Keratinocyte (primary cell): ENCODE measurements around the gene PRKCH. TPM values are rescaled to one million over a fixed set of nuclear protein-coding genes. Genes with fewer than 3 reads are reported as not detected.

ENCODE experiments used
- DNase-seq: peaks from one replicate; pipeline ENCODE4 v3.0.0-alpha.2; 2011; ENCODE audit warnings: low read depth, missing footprints, low spot score
- FAIRE-seq: peaks from 2 replicates; lab custom pipeline; 2011; peaks lifted over from hg19 to GRCh38; lab: Jason Lieb, UNC
- H2AFZ ChIP-seq: 2 replicates; pipeline ENCODE4 v1.6.0; 2012; ENCODE audit warnings: low read length, control low read depth, inconsistent platforms; ENCODE audit not compliant: control insufficient read depth
- H3K27ac ChIP-seq: 2 replicates; pipeline ENCODE4 v1.5.1; 2011; ENCODE audit warnings: low read length; ENCODE audit not compliant: control insufficient read depth, insufficient read depth
- H3K27me3 ChIP-seq: 3 replicates; pipeline ENCODE4 v1.6.0; 2011; ENCODE audit warnings: low read length; ENCODE audit not compliant: control insufficient read depth, insufficient read depth; ENCODE audit errors: extremely low read depth
- H3K36me3 ChIP-seq, 2 experiments: 2 replicates in 1 of 2; 3 replicates in 1 of 2; pipeline ENCODE4 v1.5.1; 2011; ENCODE audit warnings: low read length in 2 of 2, mild to moderate bottlenecking in 1 of 2; ENCODE audit not compliant: control insufficient read depth in 2 of 2, insufficient read depth in 2 of 2; ENCODE audit errors: extremely low read depth in 1 of 2
- H3K4me1 ChIP-seq: 3 replicates; pipeline ENCODE4 v1.5.1; 2011; ENCODE audit warnings: low read length; ENCODE audit not compliant: control insufficient read depth, insufficient read depth; ENCODE audit errors: extremely low read depth
- H3K4me2 ChIP-seq: 3 replicates; pipeline ENCODE4 v1.6.0; 2011; ENCODE audit warnings: low read depth, low read length; ENCODE audit not compliant: control insufficient read depth, insufficient read depth; ENCODE audit errors: extremely low read depth
- H3K4me3 ChIP-seq, 3 experiments: fragments of 200-600 bp in 1 of 3; sonication (generic) in 1 of 3; 2 replicates in 2 of 3; 3 replicates in 1 of 3; pipeline ENCODE4 v1.5.1; 2011 to 2016; ENCODE audit warnings: low read length in 3 of 3, mild to moderate bottlenecking in 3 of 3, control low read depth in 2 of 3, inconsistent platforms in 1 of 3, low read depth in 1 of 3, mixed read lengths in 1 of 3, mixed run types in 1 of 3, moderate library complexity in 1 of 3; ENCODE audit not compliant: control insufficient read depth in 2 of 3, insufficient read depth in 2 of 3; ENCODE audit errors: extremely low read depth in 1 of 3
- H3K79me2 ChIP-seq: 2 replicates; pipeline ENCODE4 v1.6.0; 2012; ENCODE audit warnings: low read length; ENCODE audit not compliant: control insufficient read depth, insufficient read depth
- H3K9ac ChIP-seq: 3 replicates; pipeline ENCODE4 v1.6.0; 2011; ENCODE audit warnings: low read length; ENCODE audit not compliant: control insufficient read depth, insufficient read depth; ENCODE audit errors: extremely low read depth
- H3K9me1 ChIP-seq: 3 replicates; pipeline ENCODE4 v1.6.0; 2011; ENCODE audit warnings: low read length; ENCODE audit not compliant: control insufficient read depth, insufficient read depth; ENCODE audit errors: extremely low read depth
- H3K9me3 ChIP-seq: 2 replicates; pipeline ENCODE4 v1.5.1; 2012; ENCODE audit warnings: low read depth, low read length; ENCODE audit not compliant: control insufficient read depth
- H4K20me1 ChIP-seq: 3 replicates; pipeline ENCODE4 v1.6.0; 2011; ENCODE audit warnings: low read length; ENCODE audit not compliant: control insufficient read depth, insufficient read depth; ENCODE audit errors: extremely low read depth
- CTCF ChIP-seq, 3 experiments: IDR thresholded peaks in 1 of 3; conservative IDR thresholded peaks in 1 of 3; optimal IDR thresholded peaks in 1 of 3; 2 replicates in 2 of 3; 3 replicates in 1 of 3; pipeline versions ENCODE3 to v1.5.1; 2011; ENCODE audit warnings: low read length in 3 of 3, mild to moderate bottlenecking in 3 of 3, moderate library complexity in 2 of 3, control low read depth in 1 of 3, inconsistent platforms in 1 of 3; ENCODE audit not compliant: insufficient read depth in 2 of 3; ENCODE audit errors: extremely low read depth in 1 of 3
- EZH2 ChIP-seq: IDR thresholded peaks from one replicate; pipeline ENCODE4 v1.6.1; 2012; ENCODE audit warnings: inconsistent platforms, mild to moderate bottlenecking, low read length, moderate library complexity
- dilution Hi-C: fragments of 300-500 bp; cut with MboI; formaldehyde crosslinking; loops from one replicate; pipeline ENCODE4 v1.7.0; 2020; ENCODE audit warnings: low sequenced_read_pairs; ENCODE audit not compliant: extremely low pct_ligation_motif_present
- polyA plus RNA-seq, 5 experiments: library from polyadenylated mRNA; depleted of rRNA in 3 of 5; stranded (reverse) in 3 of 5; stranded (forward) in 1 of 5; unstranded in 1 of 5; fragments of >200 nt; gene quantifications; 1 replicate in 1 of 5; 2 replicates in 3 of 5; 3 replicates in 1 of 5; pipeline versions ENCODE4 v1.2.1 to v1.2.3, GENCODE V29; 2011 to 2012; ENCODE audit warnings: missing spikeins in 2 of 5, low read depth in 1 of 5, low replicate concordance in 1 of 5

The PRKCH gene
- polyA plus RNA-seq, 1 donor (not counting 4 experiments of a cell fraction or from before 2014, with no cell fraction given) = 13.7 TPM

DNA sequence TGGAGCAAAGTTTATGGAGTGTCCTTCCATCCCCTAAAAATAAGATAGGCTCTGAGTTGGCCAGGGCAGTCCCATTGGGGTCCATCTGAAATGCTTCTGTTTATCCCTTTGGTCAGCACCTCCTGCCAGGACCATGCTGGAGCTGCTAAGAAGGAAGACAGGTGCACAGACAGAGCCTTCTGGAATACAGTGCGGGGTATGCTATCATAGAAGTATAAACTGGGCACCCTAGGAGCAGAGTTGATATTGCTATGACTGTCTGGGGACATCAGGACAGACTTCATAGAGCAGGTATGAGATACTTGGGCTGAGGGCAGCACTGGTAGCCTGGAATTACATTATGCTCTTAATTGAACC lies 203.5 kb downstream of the PRKCH start:
- H3K36me3 ChIP-seq = peaks cover 0 to 2% of the 10 kb centered on the region in 2 experiments
- H3K4me1 ChIP-seq = peaks cover 39% of the 10 kb centered on the region
- H3K9ac ChIP-seq = peak overlapping the region; percentile 44
- H2AFZ ChIP-seq = no peak overlapping the region
- TF ChIP-seq CTCF (optimal IDR thresholded peaks at IDR 0.05 in 1 of 3, IDR thresholded peaks at IDR 0.05 in 1 of 3, conservative IDR thresholded peaks at IDR 0.05 in 1 of 3; ENCODE audit: extremely low read depth in 1 of 3, insufficient read depth in 2 of 3, low read length in 3 of 3) (no peak), EZH2 (no peak)
- DNase-seq (no peak), FAIRE-seq (no peak)
- H3K27ac ChIP-seq = peak overlapping the region; percentile 48
- no peaks in the 10 kb centered on the region for H3K79me2 ChIP-seq
- no peaks in the 10 kb centered on the region for H3K27me3 ChIP-seq
- dilution Hi-C loops = no loop called here
- no peak overlapping the region for H3K4me3 ChIP-seq
- peak overlapping the region; percentile 79 for H3K4me2 ChIP-seq
- H3K9me1 ChIP-seq = no peaks in the 10 kb centered on the region
- H3K9me3 ChIP-seq = no peaks in the 10 kb centered on the region
- H4K20me1 ChIP-seq = no peaks in the 10 kb centered on the region

DNA sequence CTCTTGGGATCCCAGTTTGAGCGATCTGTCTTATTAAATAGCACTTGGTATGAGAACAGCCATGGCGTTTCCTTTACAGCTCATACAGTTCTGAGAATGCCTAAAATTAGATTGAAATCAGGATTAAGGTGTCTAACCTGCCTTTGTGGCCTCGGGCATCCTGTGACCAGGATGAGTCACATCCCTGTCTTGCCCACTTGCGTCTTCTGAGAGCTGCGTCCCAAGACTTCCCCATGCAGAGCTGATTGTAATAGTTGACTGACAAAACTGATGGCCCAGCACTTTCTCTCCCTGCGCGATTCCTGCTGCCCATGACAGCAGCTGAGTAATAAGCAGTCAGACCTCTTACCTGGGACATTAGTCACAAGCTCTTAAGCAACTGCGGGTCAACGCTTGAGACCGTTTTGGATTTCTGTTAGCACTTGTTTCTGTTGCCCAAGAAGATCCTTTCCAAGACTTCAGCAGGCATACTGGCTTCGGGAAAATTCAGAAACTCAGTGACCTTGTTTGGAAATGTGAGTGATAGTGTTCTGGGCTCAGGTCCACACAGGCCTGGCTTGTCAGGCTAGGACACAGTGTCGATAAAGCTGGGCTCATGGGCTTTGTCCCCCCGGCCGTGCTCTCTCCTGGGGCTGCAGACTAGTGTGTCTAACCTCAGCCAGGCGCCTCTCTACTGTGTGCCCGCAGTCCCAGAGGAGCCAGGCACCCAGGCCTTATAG lies 204.1 kb downstream of the PRKCH start:
- no peaks in the 10 kb centered on the region for H3K9me3 ChIP-seq
- FAIRE-seq (peak; percentile 97), DNase-seq (peak; percentile 96)
- TF ChIP-seq EZH2 = no peak
- no peak for TF ChIP-seq CTCF (optimal IDR thresholded peaks at IDR 0.05 in 1 of 3, IDR thresholded peaks at IDR 0.05 in 1 of 3, conservative IDR thresholded peaks at IDR 0.05 in 1 of 3; ENCODE audit: extremely low read depth in 1 of 3, insufficient read depth in 2 of 3, low read length in 3 of 3)
- no peaks in the 10 kb centered on the region for H3K27me3 ChIP-seq
- H2AFZ ChIP-seq = no peak overlapping the region
- H3K79me2 ChIP-seq = no peaks in the 10 kb centered on the region
- dilution Hi-C loops = no loop called here
- H3K9ac ChIP-seq = peak overlapping the region; percentile 62
- no peaks in the 10 kb centered on the region for H4K20me1 ChIP-seq
- peaks cover 0 to 4% of the 10 kb centered on the region in 2 experiments for H3K36me3 ChIP-seq
- H3K4me1 ChIP-seq = peaks cover 39% of the 10 kb centered on the region
- H3K27ac ChIP-seq = peak overlapping the region; percentile 48
- peak overlapping the region; percentile 79 for H3K4me2 ChIP-seq
- no peaks in the 10 kb centered on the region for H3K9me1 ChIP-seq
- peak overlapping the region in 2 of 3 experiments; percentile 15 to 44 for H3K4me3 ChIP-seq
